NOMO-1 treated with DMSO at 0.1 percent for 48 hours (cell line): ENCODE data around the gene L3MBTL3.
"Not testable (repeated sequence)": the region's sequence is repeated elsewhere in the genome, so short reads cannot be mapped to it uniquely, and the experiment has no call there.

Experiments used
- DNase-seq: peaks from one replicate; lab custom pipeline; 2025; ENCODE audit not compliant: unreplicated experiment; lab: John Stamatoyannopoulos, UW

L3MBTL3 gene

GRCh38 chr6:130134582-130134981 lies 116.2 kb downstream of the L3MBTL3 start:
- no peak for DNase-seq

- DNase-seq, result no peak
Observed at GRCh38 chr6:130136798-130137197, 118.4 kb downstream of the L3MBTL3 start.

GRCh38 chr6:130138116-130138908 lies 119.9 kb downstream of the L3MBTL3 start:
- no peak for DNase-seq

GRCh38 chr6:130138909-130139242 lies 120.5 kb downstream of the L3MBTL3 start:
- DNase-seq, result no peak

GRCh38 chr6:130140084-130140483 lies 121.7 kb downstream of the L3MBTL3 start:
- peak; percentile 75 for DNase-seq

- no peak for DNase-seq
Observed at GRCh38 chr6:130143709-130144108, 125.3 kb downstream of the L3MBTL3 start.

- no peak for DNase-seq
Observed at GRCh38 chr6:130147111-130147510, 128.7 kb downstream of the L3MBTL3 start.

GRCh38 chr6:130148181-130148580 lies 129.8 kb downstream of the L3MBTL3 start:
- DNase-seq, result peak; percentile 40

- DNase-seq, result not testable (repeated sequence)
Observed at GRCh38 chr6:130149016-130149415, 130.6 kb downstream of the L3MBTL3 start.

- no peak for DNase-seq
Observed at GRCh38 chr6:130150906-130151305, 132.5 kb downstream of the L3MBTL3 start.

- DNase-seq, result no peak
Observed at GRCh38 chr6:130152908-130153510, 134.6 kb downstream of the L3MBTL3 start.

- DNase-seq, result no peak
Observed at GRCh38 chr6:130156908-130157307, 138.5 kb downstream of the L3MBTL3 start.

- no peak for DNase-seq
Observed at GRCh38 chr6:130158056-130158455, 139.7 kb downstream of the L3MBTL3 start.

- no peak for DNase-seq
Observed at GRCh38 chr6:130158548-130158947, 140.2 kb downstream of the L3MBTL3 start.

- no peak for DNase-seq
Observed at GRCh38 chr6:130159956-130160355, 141.6 kb downstream of the L3MBTL3 start.

- no peak for DNase-seq
Observed at GRCh38 chr6:130161683-130162404, 143.5 kb downstream of the L3MBTL3 start.

- no peak for DNase-seq
Observed at GRCh38 chr6:130162421-130162820, 144.0 kb downstream of the L3MBTL3 start.

- no peak for DNase-seq
Observed at GRCh38 chr6:130163266-130163665, 144.9 kb downstream of the L3MBTL3 start.

GRCh38 chr6:130164251-130164650 lies 145.9 kb downstream of the L3MBTL3 start:
- DNase-seq, result no peak

- no peak for DNase-seq
Observed at GRCh38 chr6:130167655-130168054, 149.3 kb downstream of the L3MBTL3 start.

- not testable (repeated sequence) for DNase-seq
Observed at GRCh38 chr6:130170160-130170559, 151.8 kb downstream of the L3MBTL3 start.
